Hepatocyte (in vitro differentiated cells): ENCODE results near the gene UBE3C. TPM values are rescaled to one million over a fixed set of nuclear protein-coding genes. Genes with fewer than 3 reads are reported as not detected.

ENCODE experiments used
- DNase-seq: peaks from one replicate; pipeline ENCODE4 v3.0.0-alpha.2; 2016; ENCODE audit warnings: low spot score
- H2AFZ ChIP-seq: fragments of 200-600 bp; sonication (generic); 2 replicates; pipeline ENCODE4 v1.6.0; 2016; ENCODE audit warnings: antibody characterized with exemption, mild to moderate bottlenecking
- H3K27ac ChIP-seq: fragments of 200-600 bp; sonication (generic); 2 replicates; pipeline ENCODE4 v1.5.1; 2016; ENCODE audit warnings: mild to moderate bottlenecking
- H3K27me3 ChIP-seq: fragments of 200-600 bp; sonication (generic); 2 replicates; pipeline ENCODE4 v1.6.1; 2016
- H3K36me3 ChIP-seq: fragments of 200-600 bp; sonication (generic); replicated peaks from 2 replicates; pipeline ENCODE4 v1.5.1; 2016; ENCODE audit warnings: low read depth; ENCODE audit not compliant: insufficient read depth
- H3K4me1 ChIP-seq: fragments of 200-600 bp; sonication (generic); 2 replicates; pipeline ENCODE4 v1.5.1; 2016; ENCODE audit warnings: mild to moderate bottlenecking, moderate library complexity; ENCODE audit not compliant: insufficient read depth
- H3K4me2 ChIP-seq: fragments of 200-600 bp; sonication (generic); 2 replicates; pipeline ENCODE4 v1.6.0; 2016
- H3K4me3 ChIP-seq: fragments of 200-600 bp; sonication (generic); 2 replicates; pipeline ENCODE4 v1.5.1; 2016; ENCODE audit warnings: mild to moderate bottlenecking
- H3K79me2 ChIP-seq: fragments of 200-600 bp; sonication (generic); 2 replicates; pipeline ENCODE4 v1.6.0; 2017; ENCODE audit warnings: mild to moderate bottlenecking
- H3K9me2 ChIP-seq: fragments of 200-600 bp; sonication (generic); replicated peaks from 2 replicates; pipeline ENCODE4 v1.6.0; 2017; ENCODE audit warnings: mild to moderate bottlenecking; ENCODE audit not compliant: insufficient read depth
- H3K9me3 ChIP-seq: fragments of 200-600 bp; sonication (generic); 2 replicates; pipeline ENCODE4 v1.5.1; 2016; ENCODE audit warnings: low read depth, mild to moderate bottlenecking
- H4K20me1 ChIP-seq: fragments of 200-600 bp; sonication (generic); 2 replicates; pipeline ENCODE4 v1.6.0; 2016; ENCODE audit warnings: mild to moderate bottlenecking; ENCODE audit not compliant: insufficient read depth, poor library complexity, severe bottlenecking
- EZH2 ChIP-seq: fragments of 200-600 bp; sonication (generic); IDR thresholded peaks from 2 replicates; pipeline ENCODE4 v1.6.1; 2016; ENCODE audit warnings: antibody characterized with exemption, mild to moderate bottlenecking, borderline replicate concordance
- EZH2phosphoT487 ChIP-seq: fragments of 200-600 bp; sonication (generic); IDR thresholded peaks from one replicate; pipeline ENCODE4 v1.6.1; 2018; ENCODE audit warnings: antibody characterized with exemption, mild to moderate bottlenecking, low read depth, moderate library complexity; ENCODE audit not compliant: unreplicated experiment, severe bottlenecking
- WGBS: methylation state at CpG from one replicate; pipeline ENCODE4 v1.1.6; 2016; ENCODE audit warnings: low lambda C conversion rate; ENCODE audit errors: missing lambda C conversion rate; 5-methylcytosine and 5-hydroxymethylcytosine counted together
- polyA plus RNA-seq: library from polyadenylated mRNA; unstranded; fragments of >200 nt; fragmentation: Nextera tagmentation; extraction: Ambion mirVana; gene quantifications from 2 replicates; pipeline ENCODE4 v1.2.1, GENCODE V29; 2016
- total RNA-seq: library from RNA; depleted of rRNA; stranded (reverse); fragments of >200 nt; gene quantifications from 2 replicates; pipeline ENCODE4 v1.2.3, GENCODE V29; 2014
- TF ChIP-seq, protein P1 (sequence below): fragments of 200-600 bp; sonication (generic); IDR thresholded peaks from 2 replicates; pipeline ENCODE4 v1.5.1; 2016; ENCODE audit warnings: antibody characterized with exemption, mild to moderate bottlenecking; ENCODE audit not compliant: poor library complexity

The UBE3C gene
- total and polyA plus RNA-seq, 2 experiments from 2014 or later: 24.6 to 72.6 TPM

DNA sequence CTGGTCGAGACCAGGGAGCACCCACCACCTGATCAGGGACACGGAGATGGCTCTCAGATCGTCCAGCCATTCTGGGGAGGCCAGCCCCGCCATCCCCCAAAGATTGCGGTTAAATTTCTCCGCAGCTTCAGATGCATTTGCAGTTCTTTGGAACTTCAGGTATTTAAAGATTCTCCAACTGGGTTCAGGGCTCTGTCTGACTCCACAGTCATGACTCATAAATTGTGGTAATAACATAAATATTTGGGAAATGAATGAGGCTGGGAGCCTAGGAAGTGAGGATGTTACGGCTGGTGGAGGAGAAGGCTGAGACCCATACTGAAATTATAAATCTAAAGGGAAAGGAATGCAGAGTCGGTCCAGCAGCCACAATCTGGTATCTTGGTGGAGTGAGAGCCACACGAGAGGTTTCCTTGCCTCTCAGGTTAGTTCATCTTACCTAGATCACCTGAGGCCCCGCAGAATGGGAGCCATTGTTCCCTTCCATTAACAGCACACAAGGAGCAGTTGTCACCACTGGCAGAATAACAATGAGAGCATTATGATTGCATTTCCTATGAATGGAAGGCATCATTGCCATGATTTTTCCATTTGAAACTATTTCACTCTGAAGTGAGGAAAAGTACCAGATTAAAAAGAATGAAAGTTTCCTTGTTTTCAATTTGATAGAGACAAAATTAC is 171.4 kb downstream of the UBE3C start:
- H3K4me3 ChIP-seq: no peak overlapping the region
- no peaks in the 10 kb centered on the region for H3K27me3 ChIP-seq
- H3K36me3 ChIP-seq: no peaks in the 10 kb centered on the region
- H3K9me3 ChIP-seq: no peaks in the 10 kb centered on the region
- peak overlapping the region; percentile 51 for H2AFZ ChIP-seq
- no peaks in the 10 kb centered on the region for H3K9me2 ChIP-seq
- WGBS: 37% methylated on average over 10 of the region's 10 CpGs
- no peak overlapping the region for H3K27ac ChIP-seq
- no peaks in the 10 kb centered on the region for H3K4me1 ChIP-seq
- peak overlapping the region; percentile 25 for H3K4me2 ChIP-seq
- H4K20me1 ChIP-seq: no peaks in the 10 kb centered on the region
- H3K79me2 ChIP-seq: no peaks in the 10 kb centered on the region
- TF ChIP-seq EZH2phosphoT487 (no peak), EZH2 (no peak)
- TF ChIP-seq, protein P1, sequence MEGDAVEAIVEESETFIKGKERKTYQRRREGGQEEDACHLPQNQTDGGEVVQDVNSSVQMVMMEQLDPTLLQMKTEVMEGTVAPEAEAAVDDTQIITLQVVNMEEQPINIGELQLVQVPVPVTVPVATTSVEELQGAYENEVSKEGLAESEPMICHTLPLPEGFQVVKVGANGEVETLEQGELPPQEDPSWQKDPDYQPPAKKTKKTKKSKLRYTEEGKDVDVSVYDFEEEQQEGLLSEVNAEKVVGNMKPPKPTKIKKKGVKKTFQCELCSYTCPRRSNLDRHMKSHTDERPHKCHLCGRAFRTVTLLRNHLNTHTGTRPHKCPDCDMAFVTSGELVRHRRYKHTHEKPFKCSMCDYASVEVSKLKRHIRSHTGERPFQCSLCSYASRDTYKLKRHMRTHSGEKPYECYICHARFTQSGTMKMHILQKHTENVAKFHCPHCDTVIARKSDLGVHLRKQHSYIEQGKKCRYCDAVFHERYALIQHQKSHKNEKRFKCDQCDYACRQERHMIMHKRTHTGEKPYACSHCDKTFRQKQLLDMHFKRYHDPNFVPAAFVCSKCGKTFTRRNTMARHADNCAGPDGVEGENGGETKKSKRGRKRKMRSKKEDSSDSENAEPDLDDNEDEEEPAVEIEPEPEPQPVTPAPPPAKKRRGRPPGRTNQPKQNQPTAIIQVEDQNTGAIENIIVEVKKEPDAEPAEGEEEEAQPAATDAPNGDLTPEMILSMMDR: no peak
- no peak for DNase-seq

DNA sequence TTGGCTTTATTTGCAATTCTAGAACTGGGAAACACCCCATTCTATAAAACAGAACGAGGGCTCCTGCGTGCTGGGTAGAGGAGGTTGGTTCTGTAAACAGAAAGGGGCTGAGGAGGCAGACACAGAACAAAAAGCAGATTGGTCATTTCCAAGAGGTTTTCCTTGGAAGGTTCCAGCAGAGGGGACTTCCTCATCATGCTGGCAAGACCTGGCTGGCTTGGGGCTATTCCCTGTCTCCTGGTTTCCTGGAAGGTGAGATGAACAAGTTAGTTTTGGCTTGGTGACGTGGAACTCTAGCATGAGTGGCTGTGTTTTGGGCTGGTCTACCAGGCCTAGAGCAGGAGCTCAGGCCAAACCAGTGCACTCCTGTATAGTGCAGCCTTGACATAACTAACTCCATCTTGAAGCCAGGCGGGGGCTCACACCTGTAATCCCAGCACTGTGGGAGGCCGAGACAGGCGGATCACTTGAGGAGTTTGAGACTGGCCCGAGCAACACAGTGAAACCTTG is 172.0 kb downstream of the UBE3C start:
- Histone ChIP-seq H3K4me2 (peak overlapping the region; percentile 25), H3K4me3 (no peak overlapping the region), H3K36me3 (no peaks in the 10 kb centered on the region), H2AFZ (peak overlapping the region; percentile 51), H3K9me3 (no peaks in the 10 kb centered on the region), H3K4me1 (no peaks in the 10 kb centered on the region), H3K79me2 (no peaks in the 10 kb centered on the region), H3K9me2 (no peaks in the 10 kb centered on the region), H3K27me3 (no peaks in the 10 kb centered on the region), H3K27ac (no peak overlapping the region), H4K20me1 (no peaks in the 10 kb centered on the region)
- no peak for TF ChIP-seq EZH2
- no peak for TF ChIP-seq EZH2phosphoT487
- TF ChIP-seq, protein P1: no peak
- DNase-seq: no peak
- 69% methylated on average over 7 of the region's 7 CpGs for WGBS

DNA sequence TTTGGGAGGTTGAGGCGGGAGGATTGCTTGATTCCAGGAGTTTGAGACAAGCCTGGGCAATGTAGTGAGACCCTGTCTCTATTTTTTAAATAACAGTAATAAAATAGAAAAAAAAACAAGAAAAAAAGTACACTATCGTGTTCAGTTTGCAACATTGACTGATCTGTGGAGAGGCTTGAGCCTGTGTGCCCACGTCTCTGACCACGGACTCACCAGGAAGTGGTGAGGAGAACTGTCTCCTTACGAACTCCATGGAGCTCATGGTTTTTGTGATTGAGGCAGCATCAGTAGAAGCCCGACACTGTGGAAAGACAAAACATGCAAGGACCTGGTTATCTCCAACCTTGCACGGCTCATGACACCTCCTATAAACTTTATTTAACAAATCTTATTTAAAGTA is 174.2 kb downstream of the UBE3C start:
- WGBS: 87% methylated on average over 7 of the region's 7 CpGs
- Histone ChIP-seq H4K20me1 (no peaks in the 10 kb centered on the region), H3K79me2 (no peaks in the 10 kb centered on the region), H3K27ac (no peak overlapping the region), H3K27me3 (no peaks in the 10 kb centered on the region), H3K4me2 (no peak overlapping the region), H3K9me3 (no peaks in the 10 kb centered on the region), H2AFZ (no peak overlapping the region), H3K4me1 (no peaks in the 10 kb centered on the region), H3K9me2 (no peaks in the 10 kb centered on the region), H3K4me3 (no peak overlapping the region), H3K36me3 (no peaks in the 10 kb centered on the region)
- TF ChIP-seq EZH2 (no peak), EZH2phosphoT487 (no peak)
- TF ChIP-seq, protein P1: no peak
- DNase-seq: no peak
